Naive B cell (primary cell): ENCODE results near the gene ANGEL2. TPM values are rescaled to one million over a fixed set of nuclear protein-coding genes. Genes with fewer than 3 reads are reported as not detected.
"Not testable (repeated sequence)": the region's sequence is repeated elsewhere in the genome, so short reads cannot be mapped to it uniquely, and the experiment has no call there.

Experiments
- ATAC-seq, 2 donors: fragments of 150-1000 bp; cut with Tn5 transposase; 2 replicates each; pipeline ENCODE4 v1.10.0; 2021; ENCODE audit warnings: low read depth in 2 of 2, mild to moderate bottlenecking in 2 of 2, moderate library complexity in 2 of 2
- DNase-seq: peaks from one replicate; pipeline ENCODE4 v3.0.0; 2022
- H3K27ac Mint-ChIP-seq, 6 donors: one replicate each; pipeline ENCODE4 v1.8.0; 2020 to 2022; ENCODE audit warnings: mild to moderate bottlenecking in 6 of 6, mixed read lengths in 6 of 6, moderate library complexity in 5 of 6, inconsistent platforms in 2 of 6
- H3K27me3 Mint-ChIP-seq, 3 donors: one replicate each; pipeline ENCODE4 v1.8.0; 2021 to 2022; ENCODE audit warnings: mixed read lengths in 3 of 3, mild to moderate bottlenecking in 1 of 3
- H3K36me3 Mint-ChIP-seq, 2 donors: one replicate each; pipeline ENCODE4 v1.8.0; 2020 to 2022; ENCODE audit warnings: mixed read lengths in 2 of 2, inconsistent platforms in 1 of 2, mild to moderate bottlenecking in 1 of 2
- H3K4me1 Mint-ChIP-seq, 3 donors: one replicate each; pipeline ENCODE4 v1.8.0; 2020 to 2022; ENCODE audit warnings: mixed read lengths in 3 of 3, inconsistent platforms in 1 of 3, mild to moderate bottlenecking in 1 of 3, moderate library complexity in 1 of 3
- H3K4me3 Mint-ChIP-seq, 8 donors: one replicate each; pipeline ENCODE4 v1.8.0; 2020 to 2022; ENCODE audit warnings: mild to moderate bottlenecking in 8 of 8, mixed read lengths in 8 of 8, moderate library complexity in 8 of 8, inconsistent platforms in 2 of 8
- H3K9me3 Mint-ChIP-seq, 7 donors: one replicate each; pipeline ENCODE4 v1.8.0; 2020 to 2022; ENCODE audit warnings: mixed read lengths in 7 of 7, mild to moderate bottlenecking in 5 of 7, inconsistent platforms in 2 of 7, moderate library complexity in 1 of 7
- polyA plus RNA-seq, 6 donors: library from polyadenylated mRNA; unstranded; fragments of 300-500 nt; fragmentation: Illumina TruSeq; gene quantifications; one replicate each; pipeline ENCODE4 v1.2.3, GENCODE V29; 2021; ENCODE audit warnings: low read depth in 6 of 6

The ANGEL2 gene
- polyA plus RNA-seq, 6 donors from 2014 or later: 24.5 to 43.0 (median 31.9) TPM

GRCh38 chr1:213049232-213049631 is 33.6 kb upstream of the ANGEL2 start:
- H3K27me3 Mint-ChIP-seq: peaks cover 26 to 40% (median 36%) of the 10 kb centered on the region in 3 donors
- H3K4me3 Mint-ChIP-seq: peak overlapping the region in 4 of 8 donors; percentile 2 to 86 (median 15)
- no peak for DNase-seq

GRCh38 chr1:213045321-213046226 is 29.9 kb upstream of the ANGEL2 start:
- Mint-ChIP-seq H3K27ac (peak overlapping the region in 1 of 6 donors; percentile 58), H3K27me3 (peaks cover 35 to 44% (median 42%) of the 10 kb centered on the region in 3 donors), H3K36me3 (peaks cover 11 to 31% of the 10 kb centered on the region in 2 donors)
- ATAC-seq, H3K4me1 Mint-ChIP-seq, H3K9me3 Mint-ChIP-seq, DNase-seq, H3K4me3 Mint-ChIP-seq: not testable (repeated sequence)

More at GRCh38 chr1:213049232-213049631, 33.6 kb upstream of the ANGEL2 start:
- Mint-ChIP-seq H3K27ac (no peak overlapping the region), H3K9me3 (peaks cover 0 to 8% (median 4%) of the 10 kb centered on the region in 7 donors), H3K4me1 (peaks cover 20 to 28% (median 23%) of the 10 kb centered on the region in 3 donors), H3K36me3 (peaks cover 11 to 34% of the 10 kb centered on the region in 2 donors)
- no peak for ATAC-seq

- ATAC-seq (no peak), DNase-seq (no peak)
- H3K9me3 Mint-ChIP-seq: no peaks in the 10 kb centered on the region
- no peaks in the 10 kb centered on the region for H3K4me1 Mint-ChIP-seq
- H3K4me3 Mint-ChIP-seq: no peak overlapping the region
- H3K27me3 Mint-ChIP-seq: peaks cover 15 to 34% (median 20%) of the 10 kb centered on the region in 3 donors
- no peaks in the 10 kb centered on the region for H3K36me3 Mint-ChIP-seq
- H3K27ac Mint-ChIP-seq: no peak overlapping the region
Measured at GRCh38 chr1:213041443-213041842, 25.8 kb upstream of the ANGEL2 start.

- peaks cover 21 to 39% (median 38%) of the 10 kb centered on the region in 3 donors for H3K27me3 Mint-ChIP-seq
- H3K27ac Mint-ChIP-seq: no peak overlapping the region
- ATAC-seq (no peak), DNase-seq (no peak)
- no peak overlapping the region for H3K4me3 Mint-ChIP-seq
- no peaks in the 10 kb centered on the region for H3K4me1 Mint-ChIP-seq
- peaks cover 0 to 5% (median 0%) of the 10 kb centered on the region in 7 donors for H3K9me3 Mint-ChIP-seq
- H3K36me3 Mint-ChIP-seq: no peaks in the 10 kb centered on the region
Measured at GRCh38 chr1:213035573-213035972, 19.9 kb upstream of the ANGEL2 start.

GRCh38 chr1:213034713-213035112 is 19.0 kb upstream of the ANGEL2 start:
- ATAC-seq: no peak
- Mint-ChIP-seq H3K27me3 (peaks cover 28 to 45% (median 45%) of the 10 kb centered on the region in 3 donors), H3K27ac (no peak overlapping the region), H3K4me3 (no peak overlapping the region), H3K36me3 (no peaks in the 10 kb centered on the region), H3K4me1 (no peaks in the 10 kb centered on the region), H3K9me3 (peaks cover 0 to 5% (median 0%) of the 10 kb centered on the region in 7 donors)
- DNase-seq: no peak

GRCh38 chr1:213032651-213033050 is 17.0 kb upstream of the ANGEL2 start:
- ATAC-seq (no peak), DNase-seq (no peak)
- H3K9me3 Mint-ChIP-seq: peaks cover 0 to 5% (median 0%) of the 10 kb centered on the region in 7 donors
- no peaks in the 10 kb centered on the region for H3K36me3 Mint-ChIP-seq
- peak overlapping the region in 1 of 6 donors; percentile 36 for H3K27ac Mint-ChIP-seq
- peaks cover 28 to 58% (median 49%) of the 10 kb centered on the region in 3 donors for H3K27me3 Mint-ChIP-seq
- no peak overlapping the region for H3K4me3 Mint-ChIP-seq
- no peaks in the 10 kb centered on the region for H3K4me1 Mint-ChIP-seq

GRCh38 chr1:213027024-213027423 is 11.4 kb upstream of the ANGEL2 start:
- peaks cover 0 to 11% (median 5%) of the 10 kb centered on the region in 7 donors for H3K9me3 Mint-ChIP-seq
- not testable (repeated sequence) for DNase-seq, H3K27ac Mint-ChIP-seq, ATAC-seq, H3K36me3 Mint-ChIP-seq, H3K4me3 Mint-ChIP-seq, H3K4me1 Mint-ChIP-seq
- peaks cover 37 to 67% (median 67%) of the 10 kb centered on the region in 3 donors for H3K27me3 Mint-ChIP-seq

- ATAC-seq: no peak
- Mint-ChIP-seq H3K4me3 (no peak overlapping the region), H3K27ac (no peak overlapping the region), H3K36me3 (peaks cover 0 to 8% of the 10 kb centered on the region in 2 donors), H3K27me3 (peaks cover 10 to 26% (median 20%) of the 10 kb centered on the region in 3 donors), H3K4me1 (peaks cover 0 to 5% (median 4%) of the 10 kb centered on the region in 3 donors), H3K9me3 (peaks cover 0 to 1% (median 0%) of the 10 kb centered on the region in 7 donors)
- DNase-seq: no peak
Measured at GRCh38 chr1:213020016-213020415, 4.3 kb upstream of the ANGEL2 start.

GRCh38 chr1:213019450-213019849 is 3.8 kb upstream of the ANGEL2 start:
- H3K4me3 Mint-ChIP-seq: no peak overlapping the region
- no peaks in the 10 kb centered on the region for H3K9me3 Mint-ChIP-seq
- peaks cover 10 to 23% (median 20%) of the 10 kb centered on the region in 3 donors for H3K27me3 Mint-ChIP-seq
- no peak for DNase-seq
- ATAC-seq: no peak
- no peak overlapping the region for H3K27ac Mint-ChIP-seq
- H3K36me3 Mint-ChIP-seq: peaks cover 0 to 8% of the 10 kb centered on the region in 2 donors
- H3K4me1 Mint-ChIP-seq: peaks cover 0 to 8% (median 7%) of the 10 kb centered on the region in 3 donors

GRCh38 chr1:213017447-213018273 is 2.0 kb upstream of the ANGEL2 start:
- no peak overlapping the region for H3K27ac Mint-ChIP-seq
- H3K36me3 Mint-ChIP-seq: peaks cover 0 to 8% of the 10 kb centered on the region in 2 donors
- no peaks in the 10 kb centered on the region for H3K9me3 Mint-ChIP-seq
- peaks cover 9 to 17% (median 16%) of the 10 kb centered on the region in 3 donors for H3K4me1 Mint-ChIP-seq
- ATAC-seq (no peak), DNase-seq (no peak)
- peak overlapping the region in 1 of 8 donors; percentile 9 for H3K4me3 Mint-ChIP-seq
- H3K27me3 Mint-ChIP-seq: peaks cover 0 to 12% (median 7%) of the 10 kb centered on the region in 3 donors

- no peaks in the 10 kb centered on the region for H3K9me3 Mint-ChIP-seq
- DNase-seq (no peak), ATAC-seq (no peak)
- H3K36me3 Mint-ChIP-seq: peaks cover 0 to 8% of the 10 kb centered on the region in 2 donors
- peak overlapping the region; percentile 92 to 100 (median 100) for H3K4me3 Mint-ChIP-seq
- H3K27ac Mint-ChIP-seq: peak overlapping the region; percentile 87 to 100 (median 99)
- peaks cover 0 to 3% (median 0%) of the 10 kb centered on the region in 3 donors for H3K27me3 Mint-ChIP-seq
- H3K4me1 Mint-ChIP-seq: peaks cover 17 to 23% (median 23%) of the 10 kb centered on the region in 3 donors
Measured at GRCh38 chr1:213014642-213015041, 1.0 kb downstream of the ANGEL2 start.

- Mint-ChIP-seq H3K27ac (no peak overlapping the region), H3K9me3 (no peaks in the 10 kb centered on the region), H3K27me3 (no peaks in the 10 kb centered on the region), H3K36me3 (no peaks in the 10 kb centered on the region), H3K4me1 (peaks cover 3 to 18% (median 17%) of the 10 kb centered on the region in 3 donors), H3K4me3 (no peak overlapping the region)
- ATAC-seq: no peak
- DNase-seq: no peak
Measured at GRCh38 chr1:213008564-213008963, 7.1 kb downstream of the ANGEL2 start.

- DNase-seq (no peak), ATAC-seq (no peak)
- Mint-ChIP-seq H3K27me3 (no peaks in the 10 kb centered on the region), H3K9me3 (no peaks in the 10 kb centered on the region), H3K27ac (peak overlapping the region in 2 of 6 donors; percentile 48 to 81), H3K4me1 (no peaks in the 10 kb centered on the region), H3K36me3 (peaks cover 6 to 7% of the 10 kb centered on the region in 2 donors), H3K4me3 (no peak overlapping the region)
Measured at GRCh38 chr1:213003256-213003655, 12.4 kb downstream of the ANGEL2 start.
